Heart left ventricle (tissue), 13 donors: ENCODE measurements around the gene APOBEC2.

ENCODE experiments used
- CTCF ChIP-seq, 12 donors: fragments of 200-600 bp; sonication (generic) in 4 of 12; IDR thresholded peaks; one replicate each; pipeline versions ENCODE4 v1.5.0 to v1.8.0; 2018 to 2022; ENCODE audit warnings: antibody characterized with exemption in 12 of 12, mild to moderate bottlenecking in 5 of 12
- POLR2A ChIP-seq, 2 donors: fragments of 450-650 bp; IDR thresholded peaks; one replicate each; pipeline ENCODE4 v1.6.1; 2017; ENCODE audit warnings: antibody characterized with exemption in 2 of 2, mild to moderate bottlenecking in 2 of 2, moderate library complexity in 2 of 2
- donor health status: ischemic (EF 13 %, LVEDD 7.1; RV severe dilation, severe dysfunction).
- donor health status: DM: no; HTN: yes; CAD: no.
- donor health status: DM: no; HTN: no; CAD: no.
- donor health status: ischemic (EF 25% LVEDD 6.9; RV normal size, moderate dysfunction).
- donor health status: ischemic (EF 25% LVEDD 5.7; RV mildly dilated, moderate dysfunction).
- donor health status: ischemic (EF 35%, LVEDD 5.7; RV mildly dilated, moderate dysfunction).
- donor health status: nonischemic (EF 11% LVEDD 7.7; RV severe dilation, severe dysfunction).
- donor health status: DM: yes; HTN: yes; CAD: no.
- donor health status: PGD.
- donor health status: ischemic (EF 29% LVEDD 5.4; RV normal size, mild dysfunction).
- donor health status: nonischemic (EF 23%, LVEDD 6.1; RV moderate dilation, normal function).

DNA sequence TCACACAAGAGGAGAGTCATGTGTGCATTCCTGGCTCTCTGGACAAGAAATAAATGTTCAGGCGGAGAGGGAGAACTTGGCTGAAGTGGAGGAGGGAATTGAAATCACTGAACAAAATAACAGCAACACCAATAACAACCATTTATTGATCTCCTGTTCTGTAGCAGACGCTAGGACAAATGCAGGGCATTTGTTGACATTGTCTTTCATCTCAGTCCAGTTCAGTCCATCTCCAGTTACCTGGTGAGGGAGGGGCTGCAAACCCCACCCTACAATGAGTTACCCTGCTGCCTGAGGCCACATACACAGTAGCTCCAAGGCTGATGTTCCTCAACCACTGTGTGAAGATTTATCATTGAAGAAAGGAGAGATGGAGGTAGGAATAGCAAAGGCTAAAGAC lies 41.3 kb upstream of the APOBEC2 start:
- no peak for TF ChIP-seq CTCF (IDR thresholded peaks at IDR 0.05)
- no peak for TF ChIP-seq POLR2A (IDR thresholded peaks at IDR 0.05)
